Hepatic stellate cell (primary cell): ENCODE results near the gene BIRC2.
"Not testable (repeated sequence)": the region's sequence is repeated elsewhere in the genome, so short reads cannot be mapped to it uniquely, and the experiment has no call there.

Experiments used
- DNase-seq: peaks from one replicate; pipeline ENCODE4 v3.0.0; 2011; ENCODE audit warnings: low spot score

BIRC2 gene

DNA sequence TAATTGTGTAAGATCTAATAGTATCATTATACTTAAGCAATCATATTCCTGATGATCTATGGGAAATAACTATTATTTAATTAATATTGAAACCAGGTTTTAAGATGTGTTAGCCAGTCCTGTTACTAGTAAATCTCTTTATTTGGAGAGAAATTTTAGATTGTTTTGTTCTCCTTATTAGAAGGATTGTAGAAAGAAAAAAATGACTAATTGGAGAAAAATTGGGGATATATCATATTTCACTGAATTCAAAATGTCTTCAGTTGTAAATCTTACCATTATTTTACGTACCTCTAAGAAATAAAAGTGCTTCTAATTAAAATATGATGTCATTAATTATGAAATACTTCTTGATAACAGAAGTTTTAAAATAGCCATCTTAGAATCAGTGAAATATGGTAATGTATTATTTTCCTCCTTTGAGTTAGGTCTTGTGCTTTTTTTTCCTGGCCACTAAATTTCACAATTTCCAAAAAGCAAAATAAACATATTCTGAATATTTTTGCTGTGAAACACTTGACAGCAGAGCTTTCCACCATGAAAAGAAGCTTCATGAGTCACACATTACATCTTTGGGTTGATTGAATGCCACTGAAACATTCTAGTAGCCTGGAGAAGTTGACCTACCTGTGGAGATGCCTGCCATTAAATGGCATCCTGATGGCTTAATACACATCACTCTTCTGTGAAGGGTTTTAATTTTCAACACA, 23.3 kb upstream of the BIRC2 start:
- DNase-seq, result no peak

DNA sequence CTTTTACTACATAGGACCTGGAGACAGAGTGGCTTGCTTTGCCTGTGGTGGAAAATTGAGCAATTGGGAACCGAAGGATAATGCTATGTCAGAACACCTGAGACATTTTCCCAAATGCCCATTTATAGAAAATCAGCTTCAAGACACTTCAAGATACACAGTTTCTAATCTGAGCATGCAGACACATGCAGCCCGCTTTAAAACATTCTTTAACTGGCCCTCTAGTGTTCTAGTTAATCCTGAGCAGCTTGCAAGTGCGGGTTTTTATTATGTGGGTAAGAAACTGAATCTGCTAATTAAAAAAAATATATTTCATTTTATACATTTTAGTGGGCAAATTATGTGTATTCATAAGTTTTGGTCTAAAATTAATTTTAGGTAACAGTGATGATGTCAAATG, 21.9 kb upstream of the BIRC2 start:
- DNase-seq, result no peak

DNA sequence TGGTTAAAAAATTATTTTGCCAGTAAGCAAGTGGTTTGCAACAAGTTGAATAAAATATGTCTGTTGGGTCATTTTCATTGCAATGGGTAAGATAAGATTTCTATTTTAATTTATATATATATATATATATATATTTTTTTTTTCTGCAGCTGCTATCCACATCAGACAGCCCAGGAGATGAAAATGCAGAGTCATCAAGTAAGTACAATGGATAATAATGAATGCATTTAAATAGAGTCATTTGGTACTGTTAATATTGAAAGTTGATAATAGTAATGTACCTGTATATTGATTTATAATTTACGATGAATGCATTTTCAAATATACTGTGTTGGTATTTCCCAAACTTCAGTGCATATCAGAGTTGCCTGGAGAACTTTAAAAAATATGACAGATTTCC, 18.3 kb upstream of the BIRC2 start:
- DNase-seq, result no peak

DNA sequence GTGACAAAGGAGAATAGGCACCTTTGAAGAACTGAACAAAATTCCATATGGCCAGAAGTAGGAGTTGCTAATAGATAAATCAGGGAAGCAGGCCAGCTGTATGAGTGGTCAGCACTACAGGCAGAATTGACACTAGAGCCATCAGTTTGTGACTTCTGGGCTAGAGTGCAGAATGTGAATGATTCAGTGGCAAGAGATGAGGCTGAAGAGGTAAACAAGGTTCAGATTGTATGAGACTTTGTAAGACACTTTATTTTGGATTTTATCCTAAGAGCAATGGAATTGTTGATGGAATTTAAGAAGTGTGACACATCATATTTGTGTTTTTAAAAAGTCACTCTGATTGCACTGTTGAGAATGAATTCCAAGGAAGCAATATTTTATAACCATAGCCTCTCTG, 16.8 kb upstream of the BIRC2 start:
- no peak for DNase-seq

DNA sequence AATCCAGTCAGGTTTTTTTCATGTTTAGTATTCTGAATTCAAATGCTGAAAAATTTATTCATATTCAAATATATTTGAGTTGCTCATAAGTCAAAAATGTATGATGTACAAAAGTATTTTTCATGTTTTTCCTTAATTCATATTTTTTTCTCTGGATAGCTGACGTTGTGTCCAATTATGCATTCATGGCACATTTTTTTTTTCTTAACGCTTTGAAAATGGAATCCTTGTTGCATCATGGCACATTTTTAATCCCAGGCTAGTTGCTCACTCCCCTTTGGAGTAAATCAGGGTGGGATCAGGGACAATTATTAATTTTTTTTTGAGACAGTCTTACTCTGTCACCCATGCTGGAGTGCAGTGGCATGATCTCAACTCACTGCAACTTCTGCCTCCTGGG, 15.7 kb upstream of the BIRC2 start:
- no peak for DNase-seq

DNA sequence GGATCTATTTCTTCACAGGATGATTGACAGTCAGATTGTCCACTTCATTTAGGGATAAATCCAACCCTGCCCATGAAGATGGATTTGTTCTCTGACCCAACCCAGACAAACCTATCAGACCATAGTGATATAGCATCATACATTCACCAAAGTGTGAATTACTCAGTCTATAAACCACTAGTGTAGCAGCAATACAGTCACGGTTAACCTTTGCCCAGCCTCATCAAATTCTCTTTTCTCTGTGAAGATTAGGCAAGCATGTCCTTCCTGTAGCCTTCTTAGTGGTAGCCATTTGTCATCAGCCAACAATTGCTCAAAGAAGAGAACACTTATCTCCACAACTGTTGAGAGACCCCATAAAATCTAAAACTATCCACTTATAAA, 14.4 kb upstream of the BIRC2 start:
- DNase-seq, result no peak

DNA sequence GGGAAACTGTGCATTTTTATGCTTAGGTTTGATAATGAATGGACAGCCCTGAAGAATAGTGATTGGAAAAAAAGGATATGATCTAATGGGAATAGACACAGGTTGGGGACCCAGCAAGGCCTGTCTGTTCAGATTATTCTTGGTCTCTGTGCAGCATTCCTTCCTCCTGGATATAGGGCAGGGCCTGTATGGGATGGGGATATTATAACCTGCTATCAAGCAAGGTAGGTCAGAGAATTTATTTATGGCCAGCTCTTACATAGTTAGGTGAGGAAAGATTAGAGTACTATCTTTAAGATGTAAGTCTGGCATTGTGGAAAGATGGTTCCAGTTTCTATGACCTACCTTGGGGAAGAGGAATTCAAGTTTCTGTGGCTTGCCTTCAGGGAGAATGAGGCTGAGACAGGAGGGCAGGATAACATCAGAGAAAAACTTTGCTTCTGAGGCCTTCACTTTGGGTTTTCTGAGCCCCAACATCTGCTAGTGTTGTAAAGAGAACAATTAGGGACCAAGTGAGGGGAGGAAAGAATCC, 8.5 kb upstream of the BIRC2 start:
- DNase-seq, result no peak

DNA sequence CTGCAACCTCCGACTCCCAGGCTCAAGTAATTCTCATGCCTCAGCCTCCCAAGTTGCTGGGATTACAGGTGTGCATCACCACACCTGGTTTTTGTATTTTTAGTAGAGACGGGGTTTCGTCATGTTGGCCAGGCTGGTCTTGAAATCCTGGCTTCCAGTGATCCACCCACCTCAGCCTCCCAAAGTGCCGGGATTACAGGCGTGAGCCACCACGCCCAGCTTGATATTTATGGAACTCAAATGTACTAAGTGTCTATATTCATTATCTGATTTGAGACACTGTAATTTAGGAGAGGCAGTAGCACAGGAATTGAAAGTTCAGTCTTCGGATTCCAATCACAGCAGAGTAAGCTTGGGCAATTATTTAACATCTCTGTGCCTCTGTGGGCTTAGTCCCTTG, 5.7 kb upstream of the BIRC2 start:
- not testable (repeated sequence) for DNase-seq

DNA sequence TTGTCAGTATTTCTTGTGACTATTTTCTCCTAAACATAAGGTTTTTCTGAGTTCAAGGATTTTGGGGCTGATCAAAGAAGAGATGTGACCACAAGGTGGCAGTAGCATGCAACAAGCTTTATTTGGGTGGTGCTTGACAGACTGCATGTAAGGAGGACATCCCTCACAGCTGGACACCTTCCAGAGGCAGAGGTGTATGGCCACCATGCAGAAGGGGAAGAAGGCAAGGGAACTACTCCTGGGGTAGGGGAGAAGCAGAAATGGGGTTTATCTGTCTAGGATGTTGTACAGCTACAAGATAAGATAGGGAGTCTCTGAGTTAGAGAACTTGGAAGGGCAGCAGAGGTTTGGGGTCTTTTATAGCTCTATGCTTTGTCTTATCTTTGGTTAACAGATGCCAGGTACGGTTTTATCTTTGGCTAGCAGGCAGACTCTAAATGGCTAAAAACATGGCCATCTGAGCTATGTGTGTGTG, 5.1 kb upstream of the BIRC2 start:
- DNase-seq, result peak; percentile 42

DNA sequence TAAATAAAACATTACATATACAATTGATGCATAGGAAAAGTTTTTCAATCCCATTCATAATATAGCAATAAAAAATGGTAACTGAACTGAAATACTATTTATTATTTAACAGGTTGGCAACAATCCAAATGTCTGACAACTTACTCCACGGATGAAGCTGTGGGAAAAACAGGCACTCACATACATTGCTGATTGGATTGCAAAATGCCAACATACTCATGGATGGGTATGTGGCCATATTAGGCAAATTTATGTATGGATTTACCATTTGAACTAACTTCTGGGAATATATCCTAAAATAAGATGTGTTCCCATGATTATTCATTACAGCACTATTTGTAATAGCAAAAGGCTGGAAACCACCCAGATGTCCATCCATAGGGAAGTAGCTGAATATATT, 3.2 kb upstream of the BIRC2 start:
- DNase-seq, result no peak

DNA sequence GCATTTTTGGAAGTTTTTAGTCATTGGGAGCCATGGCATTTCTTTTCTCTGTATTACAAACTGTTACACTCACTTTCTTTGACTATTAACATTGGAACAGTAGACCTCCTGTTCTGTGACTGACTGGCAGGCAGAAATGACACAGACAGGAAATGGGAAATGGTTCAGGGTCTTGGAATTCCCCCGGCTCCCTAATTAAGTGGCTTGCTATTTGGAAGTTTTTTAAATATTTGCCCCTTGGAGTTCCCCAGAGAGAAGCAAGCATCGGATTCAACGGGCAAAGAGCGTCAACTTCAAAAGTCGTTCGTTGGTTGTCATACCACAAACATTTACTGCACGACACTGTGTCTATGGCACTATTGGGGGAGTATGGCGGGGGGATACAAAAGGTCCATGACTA, 1.1 kb upstream of the BIRC2 start:
- DNase-seq, result no peak

DNA sequence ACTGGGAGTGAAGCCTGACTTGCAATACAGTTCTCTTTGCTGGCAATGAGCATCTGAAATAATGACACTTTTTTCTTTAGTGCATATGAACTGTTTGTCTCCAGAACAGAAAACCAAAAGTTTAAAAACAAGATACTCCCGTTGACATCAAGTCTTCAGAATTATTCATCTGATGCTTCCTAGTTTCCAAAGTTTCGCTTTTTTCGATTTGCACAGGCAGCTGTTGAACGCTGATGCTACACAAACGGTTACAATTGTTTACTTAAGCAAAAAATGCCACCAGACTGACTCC, 612 bp upstream of the BIRC2 start:
- no peak for DNase-seq

DNA sequence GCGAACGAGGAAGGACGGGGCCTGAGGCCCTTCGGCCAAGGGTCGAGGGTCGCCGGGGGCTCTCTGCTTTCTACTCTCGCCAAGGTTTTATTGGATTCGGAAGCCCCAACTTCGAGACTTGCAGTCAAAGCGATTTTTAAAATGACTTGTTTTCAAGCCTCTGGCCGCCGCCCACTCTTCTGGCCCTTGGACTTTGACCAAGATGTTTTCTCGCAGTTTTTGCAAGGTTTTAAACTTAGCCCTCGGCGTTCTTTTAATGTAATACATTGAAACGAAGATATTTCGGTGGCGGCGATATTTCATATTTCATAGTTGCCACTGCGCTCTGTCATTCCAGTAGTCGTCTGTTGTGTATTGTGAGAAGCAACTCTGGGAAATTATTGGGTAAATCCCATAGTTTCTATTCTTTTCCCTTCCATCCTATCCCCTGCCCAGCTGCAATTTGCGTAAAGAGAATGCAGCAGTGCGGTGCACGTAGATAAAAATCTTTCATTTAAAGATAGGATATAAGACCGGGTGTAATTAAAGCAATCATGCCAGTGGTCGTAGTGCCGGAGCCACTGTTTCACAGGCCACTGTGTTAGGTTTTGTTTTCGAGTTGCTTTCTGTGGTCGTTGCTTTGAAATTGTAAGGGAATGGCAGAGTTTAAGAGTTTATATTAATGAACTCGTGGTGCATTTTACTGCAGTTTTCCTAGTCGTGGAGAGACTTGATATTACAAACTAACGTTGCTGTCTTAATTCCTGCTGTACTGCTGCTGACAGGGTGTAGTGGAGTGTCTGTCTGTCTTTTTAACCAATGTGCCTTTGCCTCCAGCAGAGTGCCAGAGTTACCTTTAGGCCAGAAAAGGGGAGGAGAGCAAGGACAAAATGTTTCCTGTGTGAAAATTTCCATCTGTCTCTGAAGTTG, 702 bp downstream of the BIRC2 start:
- peak; percentile 16 for DNase-seq

DNA sequence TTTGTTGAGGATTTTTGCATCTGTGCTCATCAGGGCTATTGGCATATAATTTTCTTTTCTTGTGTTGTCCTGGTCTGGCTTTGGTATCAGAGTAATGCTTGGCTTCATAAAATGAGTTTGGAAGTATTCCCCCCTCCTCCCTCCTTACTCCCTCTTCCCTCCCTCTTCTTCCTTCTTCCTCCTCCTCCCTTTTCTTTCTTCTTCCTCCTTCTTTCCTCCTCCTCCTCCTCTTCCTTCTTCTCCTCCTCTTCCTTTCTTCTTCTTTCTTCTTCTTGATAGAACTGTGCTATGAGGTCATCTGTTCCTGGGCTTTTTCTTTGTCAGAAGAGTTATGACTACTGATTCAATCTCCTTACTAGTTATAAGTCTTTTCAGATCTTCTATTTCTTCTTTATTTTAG, 10.1 kb downstream of the BIRC2 start:
- no peak for DNase-seq

DNA sequence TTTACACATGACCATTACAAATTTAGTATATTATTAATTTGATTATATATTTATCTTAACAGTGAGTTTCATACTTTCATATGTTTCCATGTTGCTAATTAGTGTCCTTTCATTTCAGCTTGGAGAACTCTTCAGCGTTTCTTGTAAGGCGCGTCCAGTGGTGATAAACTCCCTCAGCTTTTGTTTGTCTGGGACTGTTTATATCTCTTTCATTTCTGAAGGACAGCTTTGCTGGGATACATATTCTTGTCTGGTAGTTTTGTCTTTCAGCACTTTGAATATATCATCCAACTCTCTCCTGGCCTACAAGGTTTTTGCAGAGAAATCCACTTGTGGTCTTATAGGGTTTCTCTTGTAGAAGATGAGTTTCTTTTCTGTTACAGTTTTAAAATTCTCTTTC, 12.4 kb downstream of the BIRC2 start:
- no peak for DNase-seq

DNA sequence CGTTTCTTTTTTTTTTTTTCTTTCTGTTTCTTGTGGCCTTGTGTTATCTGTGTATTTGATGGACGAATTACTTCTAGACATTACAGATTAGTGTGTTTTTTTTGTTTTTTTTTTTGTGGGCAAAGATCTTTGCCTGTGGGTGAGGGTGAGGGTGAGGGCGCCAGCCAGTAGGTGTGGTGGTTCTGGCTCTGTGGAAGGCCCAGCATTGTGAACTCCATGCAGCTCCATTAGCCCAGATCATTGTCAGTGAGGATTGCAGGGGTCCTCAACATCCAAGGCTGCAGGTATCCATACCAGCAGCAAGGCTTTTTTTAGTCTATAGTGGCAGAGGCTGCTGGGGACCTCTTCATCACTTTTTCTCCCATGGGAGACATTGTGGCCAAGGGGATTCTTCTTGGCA, 13.7 kb downstream of the BIRC2 start:
- DNase-seq, result no peak

DNA sequence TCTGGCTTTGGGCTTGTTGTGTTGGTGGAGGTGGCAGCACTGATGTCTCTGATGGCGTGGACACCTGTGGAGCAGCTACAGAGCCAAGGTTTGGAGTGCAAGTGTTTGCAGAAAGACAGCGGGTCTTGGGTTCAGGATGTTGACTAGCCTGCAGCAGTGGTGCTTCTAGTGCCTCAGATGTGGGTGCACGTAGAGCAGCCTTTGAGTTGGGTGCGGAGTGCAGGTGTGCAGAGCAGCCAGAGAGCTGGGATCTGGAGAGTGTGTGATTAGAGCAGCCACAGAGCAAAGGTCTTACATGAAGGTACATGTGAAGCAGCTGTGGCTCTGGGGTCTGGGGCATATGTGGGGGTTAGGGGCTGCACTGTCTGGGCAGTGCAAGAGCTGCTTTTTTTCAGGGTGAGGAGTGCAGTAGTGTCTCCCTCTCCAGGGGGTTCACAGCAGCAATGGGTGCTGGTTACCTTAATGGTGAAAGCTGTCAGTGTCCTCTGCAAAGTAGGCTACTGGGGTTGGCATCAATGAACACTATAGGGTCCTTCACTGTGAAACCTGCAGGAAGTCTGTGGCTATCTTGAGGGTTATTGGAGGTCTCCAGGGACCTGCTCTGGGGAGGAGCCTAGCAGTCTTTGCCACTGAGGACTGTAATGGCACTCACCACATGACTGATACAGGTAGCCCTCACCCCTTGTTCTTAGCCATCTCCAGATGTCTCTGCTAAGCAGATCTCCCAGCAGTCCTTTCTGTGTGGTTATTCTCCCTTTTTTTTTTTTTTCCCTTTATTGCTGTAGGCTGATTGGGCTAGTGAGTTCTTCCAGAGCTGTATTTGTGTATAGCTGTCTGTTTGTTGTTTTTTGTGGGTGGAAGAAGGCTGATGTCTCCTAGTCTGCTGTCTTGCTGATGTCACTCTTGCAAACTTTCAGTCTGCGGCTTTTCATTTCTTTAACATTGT, 14.3 kb downstream of the BIRC2 start:
- no peak for DNase-seq

DNA sequence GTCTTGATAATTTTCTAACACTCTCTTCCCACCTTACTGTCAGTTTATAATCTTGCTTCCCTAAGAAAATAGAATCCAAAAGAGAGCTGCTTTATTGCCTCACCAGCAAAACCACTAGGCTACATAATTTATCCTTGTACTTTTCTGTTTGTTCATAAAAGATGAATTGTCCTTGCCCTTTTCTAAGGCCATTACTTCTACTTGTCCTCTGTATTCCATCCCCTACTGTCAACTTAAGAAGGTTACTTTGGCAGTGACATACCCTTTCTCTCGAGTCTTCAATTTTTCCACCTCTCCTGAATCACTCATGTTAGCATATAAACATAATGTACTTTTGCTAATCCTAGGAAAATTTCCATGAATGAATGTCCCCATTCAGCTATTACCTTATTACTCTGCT, 18.0 kb downstream of the BIRC2 start:
- DNase-seq, result no peak

DNA sequence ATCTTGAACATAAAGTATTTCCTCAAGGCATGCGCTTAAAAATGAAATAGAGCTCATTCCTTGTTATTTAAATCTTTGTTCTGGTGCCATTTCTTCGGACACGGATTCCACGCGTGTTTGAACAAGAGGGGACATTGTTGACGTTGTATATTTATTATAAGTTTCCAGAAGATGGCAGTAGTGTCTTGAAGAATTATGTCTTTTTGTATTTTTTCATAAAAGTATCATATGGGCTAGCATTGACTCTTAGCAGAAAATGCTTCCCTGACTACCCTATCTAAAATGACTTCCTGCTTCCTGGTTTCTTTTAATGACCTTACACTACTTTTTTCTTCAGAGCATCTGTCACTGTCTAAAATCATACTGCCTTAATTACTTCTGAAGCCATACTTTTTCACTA, 20.4 kb downstream of the BIRC2 start:
- peak; percentile 12 for DNase-seq

DNA sequence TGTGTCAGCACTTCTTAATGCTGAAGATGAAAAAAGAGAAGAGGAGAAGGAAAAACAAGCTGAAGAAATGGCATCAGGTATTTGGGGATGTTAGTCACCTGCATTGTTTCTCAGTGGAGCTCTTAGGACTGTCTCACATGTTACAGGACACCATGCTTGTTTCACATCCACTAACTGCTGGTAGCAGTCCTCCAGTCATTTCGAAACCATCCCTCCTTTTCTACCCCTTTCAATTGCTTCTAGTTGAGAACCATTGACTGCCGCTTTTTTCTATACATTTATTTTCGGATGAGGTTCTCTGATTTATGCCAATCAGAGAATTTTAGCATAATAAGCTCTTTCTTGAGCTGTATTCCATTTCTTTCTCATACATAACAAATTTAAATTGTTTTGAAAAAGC, 21.5 kb downstream of the BIRC2 start:
- no peak for DNase-seq

DNA sequence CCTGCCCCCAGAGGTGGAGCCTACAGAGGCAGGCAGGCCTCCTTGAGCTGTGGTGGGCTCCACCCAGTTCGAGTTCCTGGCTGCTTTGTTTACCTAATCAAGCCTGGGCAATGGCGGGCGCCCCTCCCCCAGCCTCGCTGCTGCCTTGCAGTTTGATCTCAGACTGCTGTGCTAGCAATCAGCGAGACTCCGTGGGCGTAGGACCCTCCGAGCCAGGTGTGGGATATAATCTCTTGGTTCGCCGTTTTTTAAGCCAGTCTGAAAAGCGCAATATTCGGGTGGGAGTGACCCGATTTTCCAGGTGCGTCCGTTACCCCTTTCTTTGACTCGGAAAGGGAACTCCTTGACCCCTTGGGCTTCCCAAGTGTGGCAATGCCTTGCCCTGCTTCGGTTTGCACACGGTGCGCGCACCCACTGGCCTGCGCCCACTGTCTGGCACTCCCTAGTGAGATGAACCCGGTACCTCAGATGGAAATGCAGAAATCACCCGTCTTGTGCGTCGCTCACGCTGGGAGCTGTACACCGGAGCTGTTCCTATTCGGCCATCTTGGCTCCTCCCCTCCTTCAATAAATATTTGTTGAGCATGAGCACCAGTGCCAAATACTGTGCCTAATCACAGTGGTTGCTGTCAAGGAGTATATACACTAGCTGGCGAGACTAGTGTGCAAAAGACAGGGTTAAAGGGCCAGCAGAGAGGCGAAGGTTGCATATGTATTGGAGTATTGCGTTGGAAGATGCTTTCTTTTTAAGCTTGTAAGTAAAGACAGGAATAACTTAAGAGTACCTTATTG, 27.8 kb downstream of the BIRC2 start:
- not testable (repeated sequence) for DNase-seq
